H1 (cell line): Measurements from ENCODE around the gene AURKAIP1. TPM values are rescaled to one million over a fixed set of nuclear protein-coding genes. Genes with fewer than 3 reads are reported as not detected.

Experiments
- CTCF ChIA-PET: fragments of 300-600 bp; sonication (Branson Sonifier 250); formaldehyde crosslinking; loops from one replicate; lab custom pipeline; 2021; ENCODE audit not compliant: partially characterized antibody; lab: Charles Lee
- POLR2A ChIA-PET: fragments of 300-600 bp; sonication (Branson Sonifier 250); formaldehyde crosslinking; loops from one replicate; lab custom pipeline; 2021; ENCODE audit warnings: inconsistent platforms; ENCODE audit not compliant: partially characterized antibody; lab: Charles Lee
- DNase-seq, 2 experiments: peaks; one replicate each; pipeline versions ENCODE4 v3.0.0 to v3.0.0-alpha.2; 2010 to 2022; ENCODE audit warnings: low spot score in 2 of 2, low read depth in 1 of 2, mixed read lengths in 1 of 2
- FAIRE-seq: peaks from 2 replicates; lab custom pipeline; 2011; peaks lifted over from hg19 to GRCh38; lab: Jason Lieb, UNC
- H2AFZ ChIP-seq: 2 replicates; pipeline ENCODE4 v1.8.1; 2012; ENCODE audit warnings: low read length, inconsistent platforms
- H2AK5ac ChIP-seq: 2 replicates; pipeline ENCODE4 v1.6.1; 2013; ENCODE audit warnings: low read depth, low read length
- H2BK120ac ChIP-seq: replicated peaks from 2 replicates; pipeline ENCODE3; 2013; ENCODE audit warnings: low read depth, low read length, inconsistent platforms
- H2BK12ac ChIP-seq: 2 replicates; pipeline ENCODE4 v1.6.1; 2013; ENCODE audit warnings: low read depth, low read length
- H2BK15ac ChIP-seq: 2 replicates; pipeline ENCODE4 v1.6.1; 2013; ENCODE audit warnings: low read length
- H2BK20ac ChIP-seq: 2 replicates; pipeline ENCODE4 v1.6.1; 2013; ENCODE audit warnings: low read length
- H2BK5ac ChIP-seq: 2 replicates; pipeline ENCODE4 v1.6.1; 2013; ENCODE audit warnings: low read depth, low read length
- H3K14ac ChIP-seq: 2 replicates; pipeline ENCODE4 v1.6.1; 2013; ENCODE audit warnings: inconsistent platforms; ENCODE audit not compliant: insufficient read length
- H3K18ac ChIP-seq: 2 replicates; pipeline ENCODE4 v1.6.1; 2013; ENCODE audit warnings: low read length; ENCODE audit errors: extremely low read depth
- H3K23ac ChIP-seq: 2 replicates; pipeline ENCODE4 v1.6.1; 2013; ENCODE audit warnings: inconsistent platforms; ENCODE audit not compliant: insufficient read length
- H3K23me2 ChIP-seq: 2 replicates; pipeline ENCODE4 v1.6.1; 2013; ENCODE audit warnings: low read depth, low read length
- H3K27ac ChIP-seq: 2 replicates; pipeline ENCODE4 v1.6.1; 2011; ENCODE audit warnings: low read depth, low read length, inconsistent platforms
- H3K27me3 ChIP-seq, 4 experiments: replicated peaks in 1 of 4; 1 replicate in 1 of 4; 2 replicates in 3 of 4; pipeline versions ENCODE4 v1.6.1 to v1.8.1; 2011 to 2013; ENCODE audit warnings: low read length in 3 of 4, mild to moderate bottlenecking in 3 of 4, inconsistent platforms in 2 of 4, mixed read lengths in 2 of 4, moderate library complexity in 1 of 4; ENCODE audit not compliant: control insufficient read depth in 3 of 4, insufficient read depth in 3 of 4; ENCODE audit errors: extremely low read depth in 1 of 4
- H3K36me3 ChIP-seq, 4 experiments: 2 replicates each; pipeline versions ENCODE4 v1.6.1 to v1.8.1; 2011 to 2013; ENCODE audit warnings: mild to moderate bottlenecking in 4 of 4, low read length in 3 of 4, moderate library complexity in 2 of 4, control low read depth in 1 of 4, inconsistent platforms in 1 of 4; ENCODE audit not compliant: insufficient read depth in 4 of 4, control insufficient read depth in 2 of 4
- H3K4ac ChIP-seq: replicated peaks from 2 replicates; pipeline ENCODE3; 2013; ENCODE audit warnings: low read length, low read depth, mixed read lengths, inconsistent platforms; ENCODE audit not compliant: insufficient read length
- H3K4me1 ChIP-seq, 4 experiments: replicated peaks in 1 of 4; 1 replicate in 1 of 4; 2 replicates in 3 of 4; pipeline versions ENCODE4 v1.6.1 to v1.8.1; 2011 to 2013; ENCODE audit warnings: low read length in 3 of 4, inconsistent platforms in 2 of 4, mixed read lengths in 1 of 4; ENCODE audit not compliant: insufficient read depth in 4 of 4, control insufficient read depth in 3 of 4
- H3K4me2 ChIP-seq, 2 experiments: 2 replicates each; pipeline versions ENCODE4 v1.6.1 to v1.8.1; 2011 to 2013; ENCODE audit warnings: low read depth in 2 of 2, low read length in 2 of 2, control low read depth in 1 of 2, inconsistent platforms in 1 of 2, mild to moderate bottlenecking in 1 of 2; ENCODE audit not compliant: insufficient read depth in 1 of 2
- H3K4me3 ChIP-seq, 4 experiments: fragments of 200-600, 300-600 bp in 1 of 4; sonication (generic), shearing (Covaris generic), sonication (Bioruptor Twin) in 1 of 4; 2 replicates each; pipeline versions ENCODE4 v1.5.1 to v1.8.1; 2011 to 2016; ENCODE audit warnings: low read length in 4 of 4, low read depth in 3 of 4, control low read depth in 2 of 4, inconsistent platforms in 2 of 4, mild to moderate bottlenecking in 2 of 4, mixed read lengths in 1 of 4, moderate library complexity in 1 of 4; ENCODE audit not compliant: insufficient read depth in 2 of 4; ENCODE audit errors: extremely low read depth in 1 of 4
- H3K56ac ChIP-seq: replicated peaks from 2 replicates; pipeline ENCODE3; 2013; ENCODE audit warnings: low read depth, mild to moderate bottlenecking, mixed read lengths, low read length, inconsistent platforms; ENCODE audit not compliant: insufficient read length
- H3K79me1 ChIP-seq: 2 replicates; pipeline ENCODE4 v1.6.1; 2013; ENCODE audit warnings: low read depth, low read length, control low read depth
- H3K79me2 ChIP-seq, 2 experiments: 2 replicates each; pipeline versions ENCODE4 v1.6.1 to v1.8.1; 2012 to 2013; ENCODE audit warnings: low read length in 2 of 2, mild to moderate bottlenecking in 2 of 2, inconsistent platforms in 1 of 2; ENCODE audit not compliant: insufficient read depth in 2 of 2, control insufficient read depth in 1 of 2
- H3K9ac ChIP-seq, 4 experiments: replicated peaks in 1 of 4; 1 replicate in 1 of 4; 2 replicates in 3 of 4; pipeline versions ENCODE4 v1.6.1 to v1.8.1; 2011 to 2013; ENCODE audit warnings: low read depth in 3 of 4, low read length in 3 of 4, control low read depth in 2 of 4, mild to moderate bottlenecking in 2 of 4, moderate library complexity in 2 of 4, inconsistent platforms in 1 of 4; ENCODE audit errors: extremely low read depth in 1 of 4
- H3K9me3 ChIP-seq, 2 experiments: 2 replicates each; pipeline versions ENCODE4 v1.6.1 to v1.8.1; 2012 to 2013; ENCODE audit warnings: mild to moderate bottlenecking in 2 of 2, moderate library complexity in 2 of 2, control low read depth in 1 of 2, inconsistent platforms in 1 of 2, low read depth in 1 of 2, low read length in 1 of 2, mixed read lengths in 1 of 2; ENCODE audit not compliant: insufficient read depth in 2 of 2
- H4K20me1 ChIP-seq, 2 experiments: replicated peaks in 1 of 2; 2 replicates each; pipeline versions ENCODE3 to v1.8.1; 2011 to 2013; ENCODE audit warnings: inconsistent platforms in 2 of 2, low read length in 2 of 2, mild to moderate bottlenecking in 1 of 2; ENCODE audit not compliant: insufficient read depth in 2 of 2, control insufficient read depth in 1 of 2
- H4K5ac ChIP-seq: 2 replicates; pipeline ENCODE4 v1.6.1; 2013; ENCODE audit warnings: low read length, low read depth, mixed read lengths, inconsistent platforms; ENCODE audit not compliant: insufficient read length
- H4K8ac ChIP-seq: 2 replicates; pipeline ENCODE4 v1.8.0; 2013; ENCODE audit warnings: mild to moderate bottlenecking, moderate library complexity, low read length, inconsistent platforms; ENCODE audit not compliant: insufficient read depth; ENCODE audit errors: extremely low read depth
- H4K91ac ChIP-seq: replicated peaks from 2 replicates; pipeline ENCODE3; 2013; ENCODE audit warnings: low read length, mixed read lengths, inconsistent platforms; ENCODE audit not compliant: insufficient read length
- ASH2L ChIP-seq: fragments of 200-600, 300-600 bp; sonication (generic); IDR thresholded peaks from one replicate; pipeline ENCODE4 v1.7.1; 2017; ENCODE audit warnings: low read length
- ATF2 ChIP-seq: IDR thresholded peaks from 2 replicates; pipeline ENCODE4 v1.6.1; 2012; ENCODE audit warnings: low read length, inconsistent platforms
- EP300 ChIP-seq, 2 experiments: IDR thresholded peaks; 1 replicate in 1 of 2; 2 replicates in 1 of 2; pipeline ENCODE4 v1.6.1; 2011 to 2012; ENCODE audit warnings: low read depth in 2 of 2, low read length in 2 of 2, mild to moderate bottlenecking in 2 of 2, borderline replicate concordance in 1 of 2, inconsistent platforms in 1 of 2, moderate library complexity in 1 of 2
- GTF2F1 ChIP-seq: IDR thresholded peaks from 2 replicates; pipeline ENCODE4 v1.6.1; 2012; ENCODE audit warnings: low read depth, low read length, improper control_type of control experiment, borderline replicate concordance
- HDAC2 ChIP-seq, 2 experiments: fragments of 300-600 bp in 1 of 2; sonication (generic) in 1 of 2; IDR thresholded peaks; 2 replicates each; pipeline ENCODE4 v1.6.1; 2011 to 2012; ENCODE audit warnings: low read depth in 2 of 2, low read length in 2 of 2, mild to moderate bottlenecking in 2 of 2, moderate library complexity in 2 of 2, borderline replicate concordance in 1 of 2, inconsistent platforms in 1 of 2
- POLR2AphosphoS5 ChIP-seq: IDR thresholded peaks from 2 replicates; pipeline ENCODE4 v1.6.1; 2011; ENCODE audit warnings: low read depth, low read length
- SIRT6 ChIP-seq: IDR thresholded peaks from one replicate; pipeline ENCODE4 v1.7.1; 2012; ENCODE audit warnings: low read length, inconsistent platforms
- WGBS, 2 experiments: shearing (Covaris generic) in 1 of 2; methylation state at CpG; one replicate each; pipeline versions ENCODE4 v1.1.6 to v1.1.7; 2013 to 2015; ENCODE audit warnings: low lambda C conversion rate in 2 of 2, mixed read lengths in 2 of 2, inconsistent platforms in 1 of 2, low coverage in 1 of 2, missing lambda C conversion rate in 1 of 2; ENCODE audit not compliant: insufficient replicate concordance in 2 of 2, insufficient coverage in 1 of 2, insufficient read length in 1 of 2; ENCODE audit errors: extremely low coverage in 1 of 2, missing lambda C conversion rate in 1 of 2; 5-methylcytosine and 5-hydroxymethylcytosine counted together
- polyA plus RNA-seq, 7 experiments: library from polyadenylated mRNA; depleted of rRNA in 3 of 7; stranded (reverse) in 5 of 7; unstranded in 2 of 7; fragments of >200 nt in 5 of 7; fragments of 200-250 nt in 2 of 7; gene quantifications; 1 replicate in 5 of 7; 2 replicates in 1 of 7; 4 replicates in 1 of 7; pipeline versions ENCODE4 v1.2.1 to v1.2.3, GENCODE V29; 2011 to 2013; ENCODE audit warnings: missing spikeins in 2 of 7, mixed read lengths in 2 of 7
- total RNA-seq: library from RNA; stranded (reverse); fragmentation: NEBNext Ultra II Directional; extraction: Animal tissue kit (Norgen Biotek cat#: 25700); gene quantifications from 2 replicates; pipeline ENCODE4 v1.2.1, GENCODE V29; 2021

AURKAIP1 gene
- total and polyA plus RNA-seq, 2 of the 8 experiments (the other 6 are each of a cell fraction or from before 2014, with no cell fraction given): 87.8 to 194 TPM

GRCh38 chr1:1393428-1393827 is 18.4 kb upstream of the AURKAIP1 start:
- no peak overlapping the region for H2BK20ac ChIP-seq
- H3K4me2 ChIP-seq: no peak overlapping the region
- H3K18ac ChIP-seq: no peak overlapping the region
- no peak overlapping the region for H3K4me3 ChIP-seq
- H3K27ac ChIP-seq: no peak overlapping the region
- H3K4ac ChIP-seq: no peak overlapping the region
- H3K9ac ChIP-seq: no peak overlapping the region
- H3K23me2 ChIP-seq: peaks cover 5% of the 10 kb centered on the region
- no peak overlapping the region for H2AK5ac ChIP-seq
- H3K14ac ChIP-seq: no peak overlapping the region
- H4K8ac ChIP-seq: no peak overlapping the region; the same call in 1 of the 2 replicates
- H3K23ac ChIP-seq: no peak overlapping the region
- no peaks in the 10 kb centered on the region for H3K9me3 ChIP-seq
- no peak for FAIRE-seq
- peaks cover 4 to 30% of the 10 kb centered on the region in 2 experiments; a peak in 3 of 4 replicates for H3K79me2 ChIP-seq
- H4K20me1 ChIP-seq: peaks cover 6 to 14% of the 10 kb centered on the region in 2 experiments
- no peak overlapping the region for H3K56ac ChIP-seq
- no peak overlapping the region for H4K91ac ChIP-seq
- no peaks in the 10 kb centered on the region for H3K27me3 ChIP-seq
- peaks cover 0 to 7% (median 4%) of the 10 kb centered on the region in 4 experiments; a peak in 3 of 7 replicates for H3K4me1 ChIP-seq
- no peak for DNase-seq
- no peak overlapping the region for H2BK12ac ChIP-seq
- no peak overlapping the region for H2BK120ac ChIP-seq
- POLR2A ChIA-PET: interaction anchor here (20.0 to 33.4 kb wide), 3 partner anchors 3 to 37 kb away, joined by 515 to 719 read pairs (median 719); partner anchors contain the start of genes ANKRD65, AURKAIP1, CCNL2 and MRPL20
- CTCF ChIA-PET: interaction anchor here (0.6 to 3.4 kb wide), 4 partner anchors 8 to 48 kb away, joined by 3 to 20 read pairs (median 5); no protein-coding TSS in a partner anchor
- no peak overlapping the region for H2BK15ac ChIP-seq
- H2BK5ac ChIP-seq: no peak overlapping the region
- 94% methylated on average over 11 of the region's 11 CpGs; no CpG with 5 or more reads in 1 of the 2 experiments for WGBS, 2 experiments
- H3K79me1 ChIP-seq: peaks cover 9% of the 10 kb centered on the region
- no peak overlapping the region for H4K5ac ChIP-seq
- peaks cover 52 to 85% (median 71%) of the 10 kb centered on the region in 4 experiments for H3K36me3 ChIP-seq
- H2AFZ ChIP-seq: no peak overlapping the region
- no peak for TF ChIP-seq SIRT6
- TF ChIP-seq ATF2: no peak
- TF ChIP-seq POLR2AphosphoS5: no peak
- TF ChIP-seq GTF2F1: no peak
- TF ChIP-seq HDAC2 (IDR thresholded peaks at IDR 0.05; ENCODE audit: borderline replicate concordance in 1 of 2, low read depth in 2 of 2, low read length in 2 of 2): no peak
- TF ChIP-seq EP300 (IDR thresholded peaks at IDR 0.05; ENCODE audit: borderline replicate concordance in 1 of 2, low read depth in 2 of 2, low read length in 2 of 2): no peak
- no peak for TF ChIP-seq ASH2L
